Superior temporal gyrus (tissue), 1 donor: ENCODE measurements around the gene IL10RA.
"Not testable (repeated sequence)": the region's sequence is repeated elsewhere in the genome, so short reads cannot be mapped to it uniquely, and the experiment has no call there.

Source experiments
- DNase-seq: peaks from one replicate; pipeline ENCODE4 v3.0.0-alpha.2; 2016; ENCODE audit errors: extremely low spot score

The IL10RA gene

GRCh38 chr11:118007563-118008270 lies 21.5 kb downstream of the IL10RA start:
- not testable (repeated sequence) for DNase-seq

DNA sequence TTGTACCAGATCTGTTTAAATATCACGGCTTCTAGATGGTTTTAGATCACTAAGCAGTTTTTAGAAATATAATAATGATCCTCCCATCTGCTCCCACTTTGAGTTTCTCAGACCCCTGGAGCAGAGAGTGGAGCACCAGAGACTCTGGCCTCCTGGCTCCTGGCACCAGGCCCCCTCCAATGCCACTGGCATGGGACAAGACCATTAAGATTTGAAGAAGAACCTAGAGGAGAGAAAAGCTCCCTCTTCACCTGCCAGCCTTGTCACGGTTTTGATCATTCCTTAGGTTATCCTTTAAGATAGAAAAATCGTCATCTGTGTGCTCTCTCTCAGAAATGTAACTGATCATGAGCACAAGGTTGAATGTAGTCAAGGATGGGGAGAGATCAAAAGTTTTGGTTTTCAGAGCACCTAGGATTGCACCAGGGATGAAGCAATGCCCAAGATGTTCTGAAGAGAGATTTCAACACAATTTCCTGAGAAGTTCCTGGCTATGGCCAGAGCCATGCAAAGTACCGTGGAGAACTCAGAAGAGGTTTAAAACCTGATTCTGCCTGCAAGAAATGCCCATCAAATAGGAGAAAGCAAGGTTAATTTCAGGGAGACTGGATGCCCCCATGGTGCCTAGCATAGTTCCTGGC lies 22.2 kb downstream of the IL10RA start:
- no peak for DNase-seq

GRCh38 chr11:118009864-118010737 lies 23.9 kb downstream of the IL10RA start:
- no peak for DNase-seq

- DNase-seq: no peak
These were observed 24.7 kb downstream of the IL10RA start for GRCh38 chr11:118010738-118011461.

- DNase-seq: no peak
These were observed 26.0 kb downstream of the IL10RA start for GRCh38 chr11:118012083-118012669.

GRCh38 chr11:118014022-118014421 lies 27.8 kb downstream of the IL10RA start:
- no peak for DNase-seq

DNA sequence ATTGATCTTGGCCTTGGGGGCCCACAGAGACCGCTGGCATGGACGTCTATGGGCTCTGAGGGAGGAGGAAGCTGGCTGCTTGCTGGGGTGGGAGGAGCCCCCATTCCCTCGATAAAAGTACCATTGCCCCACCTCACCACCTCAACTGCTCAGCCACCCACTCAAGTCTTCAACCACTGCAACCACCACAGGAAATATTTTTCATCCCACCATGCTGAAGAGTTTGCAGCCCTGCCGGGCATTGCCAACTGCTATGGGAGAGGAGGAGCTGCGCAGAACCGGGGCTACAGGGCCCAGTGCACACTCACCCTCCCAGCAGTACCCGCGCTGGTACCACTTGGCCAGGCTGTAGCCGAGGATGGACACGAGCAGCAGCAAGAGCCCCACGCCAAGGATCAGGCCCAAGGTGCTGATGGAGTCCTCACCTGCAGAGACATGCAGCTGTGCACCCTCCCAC lies 29.2 kb downstream of the IL10RA start:
- no peak for DNase-seq

- DNase-seq: no peak
These were observed 29.9 kb downstream of the IL10RA start for GRCh38 chr11:118016104-118016503.

- no peak for DNase-seq
These were observed 30.9 kb downstream of the IL10RA start for GRCh38 chr11:118017111-118017510.

DNA sequence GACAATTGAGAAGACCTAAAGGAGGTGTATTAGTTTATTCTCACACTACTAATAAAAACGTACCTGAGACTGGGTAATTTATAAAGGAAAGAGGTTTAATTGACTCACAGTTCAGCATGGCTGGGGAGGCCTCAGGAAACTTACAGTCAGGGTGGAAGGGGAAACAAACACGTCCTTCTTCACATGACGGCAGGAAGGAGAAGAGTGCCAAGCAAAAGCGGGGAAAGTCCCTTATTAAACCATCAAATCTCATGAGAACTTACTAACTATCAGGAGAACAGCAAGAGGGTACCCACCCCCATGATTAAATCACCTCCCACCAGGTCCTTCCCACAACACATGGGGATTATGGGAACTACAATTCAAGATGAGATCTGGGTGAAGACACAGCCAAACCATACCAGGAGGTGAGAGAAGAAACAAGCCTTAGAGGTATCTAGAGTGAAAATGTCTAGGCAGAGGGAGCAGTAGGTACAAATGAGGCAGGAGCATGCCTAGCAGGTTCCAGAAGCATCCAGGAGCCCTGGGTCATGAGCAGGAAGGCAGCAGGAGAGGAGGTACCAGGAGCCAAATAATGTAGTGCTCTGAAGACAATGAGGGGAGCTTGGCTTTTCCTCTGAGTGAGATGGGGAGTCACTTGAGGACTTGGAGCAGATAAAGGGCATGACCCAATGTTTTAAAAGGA lies 31.6 kb downstream of the IL10RA start:
- DNase-seq: no peak

- DNase-seq: no peak
These were observed 32.2 kb downstream of the IL10RA start for GRCh38 chr11:118018401-118018800.

- no peak for DNase-seq
These were observed 35.0 kb downstream of the IL10RA start for GRCh38 chr11:118021146-118021545.

DNA sequence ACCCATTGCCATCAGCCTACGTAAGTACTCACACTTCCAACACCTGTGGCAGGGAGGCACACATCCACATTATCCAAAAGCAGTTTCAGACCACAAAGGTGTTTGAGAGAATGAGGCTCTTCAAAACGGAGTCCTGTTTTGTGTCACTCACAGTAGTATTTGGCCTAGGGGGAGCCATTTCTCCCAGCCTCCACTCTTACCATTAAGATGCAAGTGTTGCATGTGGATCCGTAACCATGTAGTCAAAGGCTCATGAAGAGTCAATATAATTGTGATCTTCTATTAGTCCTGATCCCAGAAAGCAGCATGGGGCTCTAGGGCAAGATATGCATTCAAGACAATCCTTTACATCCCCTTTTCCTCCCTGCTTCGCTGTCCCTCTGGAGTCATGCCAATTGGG lies 41.5 kb downstream of the IL10RA start:
- DNase-seq: no peak

- no peak for DNase-seq
These were observed 42.4 kb downstream of the IL10RA start for GRCh38 chr11:118028626-118029025.

GRCh38 chr11:118033443-118033842 lies 47.2 kb downstream of the IL10RA start:
- DNase-seq: no peak

- DNase-seq: no peak
These were observed 55.9 kb downstream of the IL10RA start for GRCh38 chr11:118042141-118042540.

DNA sequence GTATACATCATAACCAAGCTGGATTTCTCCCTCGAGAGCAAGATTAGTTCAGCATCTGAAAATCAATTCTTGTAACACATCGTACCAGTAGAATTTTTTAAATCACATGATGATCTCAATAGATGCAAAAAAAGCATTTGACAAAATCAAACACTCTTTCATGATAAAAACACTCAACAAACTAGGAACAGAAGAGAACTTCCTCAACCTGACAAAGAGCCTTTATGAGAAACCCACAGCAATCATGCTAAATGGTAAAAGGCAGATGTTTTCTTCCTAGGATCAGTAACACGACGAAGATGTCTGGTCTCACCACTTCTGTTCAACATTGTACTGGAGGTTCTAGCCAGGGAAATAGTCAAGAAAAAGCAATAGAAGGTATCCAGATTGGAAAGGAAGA lies 56.6 kb downstream of the IL10RA start:
- DNase-seq: no peak

DNA sequence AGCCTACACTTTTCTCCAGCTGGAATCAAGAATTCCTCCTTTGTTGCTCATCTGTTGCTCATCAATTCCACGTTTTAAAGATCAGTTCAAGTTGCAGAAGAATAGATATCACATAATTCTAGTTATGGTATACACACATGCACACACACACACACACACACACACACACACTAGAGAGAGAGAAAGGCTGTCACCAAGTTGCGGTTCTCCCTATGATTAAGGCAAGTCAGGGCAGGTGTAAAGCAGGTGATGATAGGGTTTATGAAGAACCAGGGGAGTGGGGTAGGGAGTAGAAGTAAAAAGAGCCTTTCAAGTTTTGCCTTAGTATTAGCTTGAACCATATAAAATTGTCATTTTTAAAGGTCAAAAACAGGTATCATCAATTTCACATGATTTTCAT lies 59.0 kb downstream of the IL10RA start:
- no peak for DNase-seq

DNA sequence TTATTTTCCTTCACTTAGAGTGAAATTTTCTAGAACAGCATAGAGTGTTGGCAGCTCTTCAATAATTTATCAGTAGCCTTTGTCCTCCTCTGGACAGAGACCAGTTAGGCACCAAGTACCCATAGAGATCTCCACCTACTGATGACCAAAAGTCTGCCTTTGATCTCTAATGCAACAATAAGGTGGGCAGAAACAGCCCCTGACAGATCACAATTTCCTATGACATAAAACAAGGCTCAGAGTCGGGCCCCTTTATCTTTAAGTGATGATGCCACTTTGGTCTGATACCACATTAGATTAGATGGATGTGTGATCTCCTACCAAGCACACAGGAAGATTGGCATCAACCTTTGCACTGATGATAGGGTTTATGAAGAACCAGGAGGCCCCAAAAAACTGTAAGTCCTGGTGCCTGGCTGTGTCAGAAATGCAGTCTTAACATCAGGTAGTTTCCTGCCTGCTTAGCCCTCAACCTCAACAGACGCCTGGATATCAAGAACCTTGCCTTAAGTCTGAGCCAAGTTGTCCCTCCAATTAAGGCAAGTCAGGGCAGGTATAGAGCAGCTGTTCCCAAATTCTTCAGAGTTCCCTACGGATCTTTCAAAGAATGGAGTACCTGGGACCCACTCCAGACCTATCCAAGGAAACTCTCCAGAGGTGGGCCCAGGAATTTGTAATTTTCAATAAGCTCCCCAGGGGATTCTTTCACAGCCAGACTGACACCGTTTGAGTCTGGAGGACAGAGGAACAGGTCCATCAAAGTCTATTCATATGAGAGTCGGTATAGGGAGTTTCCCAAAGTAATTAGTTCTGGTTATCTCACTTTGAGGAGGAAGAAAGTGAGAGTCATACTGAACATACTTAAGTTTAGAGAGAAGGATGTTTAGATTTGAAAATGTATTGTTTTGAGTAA lies 60.1 kb downstream of the IL10RA start:
- peak; percentile 62 for DNase-seq
